ENCODE results near the gene TUT4.

The TUT4 gene

GRCh38 chr1:52576074-52576473, 23.2 kb upstream of the TUT4 start:
- no peak for DNase-seq (ENCODE audit: low read depth in 3 of 3, low spot score in 1 of 3)

DNA sequence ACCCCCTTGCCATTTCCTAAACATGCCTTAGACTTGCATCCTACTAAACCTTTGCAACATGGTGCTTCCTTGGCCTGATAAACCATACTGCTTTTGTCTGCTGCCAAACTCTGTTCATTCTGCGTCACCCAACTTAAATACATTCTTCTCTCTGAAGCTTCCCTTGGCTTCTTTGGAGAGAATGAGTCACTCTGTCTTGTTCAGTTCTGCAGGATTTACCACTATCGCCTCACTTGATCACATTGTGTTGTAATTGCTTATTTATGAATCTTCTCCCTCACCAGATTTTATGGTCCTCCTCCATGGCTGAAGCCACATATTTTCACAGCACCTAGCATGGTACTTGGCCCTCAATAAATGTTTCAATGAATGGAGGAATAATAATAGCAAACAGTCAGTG, 21.7 kb upstream of the TUT4 start:
- no peak for DNase-seq (ENCODE audit: low read depth in 3 of 3, low spot score in 1 of 3)

GRCh38 chr1:52572387-52572786, 19.5 kb upstream of the TUT4 start:
- no peak for DNase-seq (ENCODE audit: low read depth in 3 of 3, low spot score in 1 of 3)

- no peak for DNase-seq (ENCODE audit: low read depth in 3 of 3, low spot score in 1 of 3)
Observed at GRCh38 chr1:52571783-52572182, 18.9 kb upstream of the TUT4 start.

DNA sequence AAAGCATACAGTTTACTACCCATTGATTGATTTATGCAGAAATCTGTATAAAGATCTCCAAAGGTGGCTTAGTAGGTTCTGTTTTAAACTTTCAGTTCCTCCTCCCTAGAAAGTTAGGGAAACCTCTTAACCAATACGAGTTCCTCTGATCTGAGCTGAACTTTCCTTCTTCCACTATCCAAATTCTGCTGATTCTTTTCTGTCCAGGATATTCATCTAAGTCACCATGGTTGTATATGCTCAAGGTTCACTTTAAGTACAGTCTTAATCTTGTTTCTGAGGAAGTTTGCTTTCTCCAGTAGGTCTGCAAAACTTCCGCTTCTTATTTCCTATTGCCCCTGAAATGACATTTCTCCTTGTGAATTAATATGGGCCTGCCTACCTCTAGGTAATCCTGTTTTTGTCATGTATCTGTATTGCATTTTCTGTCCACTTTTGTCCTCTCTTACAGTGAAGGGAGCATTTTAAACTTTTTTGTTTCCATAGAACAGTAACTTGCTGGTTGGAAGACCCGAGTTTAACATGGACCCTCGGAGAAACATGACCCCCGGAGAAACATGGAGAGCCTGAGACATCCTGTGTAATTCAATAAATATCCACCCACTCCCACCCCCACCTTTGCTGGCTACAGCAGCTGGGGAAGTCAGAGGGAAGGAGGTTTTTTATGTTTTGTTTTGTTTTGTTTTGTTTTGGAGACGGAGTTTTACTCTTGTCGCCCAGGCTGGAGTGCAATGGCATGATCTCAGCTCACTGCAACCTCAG, 16.7 kb upstream of the TUT4 start:
- no peak for DNase-seq (ENCODE audit: low read depth in 3 of 3, low spot score in 1 of 3)

DNA sequence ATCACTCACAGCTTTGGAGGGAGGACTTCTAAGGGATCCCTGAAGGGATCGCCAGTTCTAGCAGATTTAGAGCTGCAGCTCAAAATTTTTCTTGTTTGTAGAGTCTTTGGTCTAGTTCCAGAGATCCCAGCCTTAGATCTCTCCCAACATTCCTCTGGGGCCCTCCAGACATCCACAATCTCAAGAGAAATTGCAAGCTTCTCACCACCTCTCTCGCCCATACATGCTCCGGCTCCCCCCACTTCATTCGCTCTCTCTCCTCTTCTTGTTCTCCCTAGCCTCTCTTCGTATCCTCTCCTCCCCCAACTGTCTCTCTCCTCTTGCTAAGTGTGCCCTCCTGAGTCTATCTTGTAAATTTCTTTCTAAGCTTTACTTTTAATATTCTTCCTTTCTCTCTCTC, 15.1 kb upstream of the TUT4 start:
- no peak for DNase-seq (ENCODE audit: low read depth in 3 of 3, low spot score in 1 of 3)

DNA sequence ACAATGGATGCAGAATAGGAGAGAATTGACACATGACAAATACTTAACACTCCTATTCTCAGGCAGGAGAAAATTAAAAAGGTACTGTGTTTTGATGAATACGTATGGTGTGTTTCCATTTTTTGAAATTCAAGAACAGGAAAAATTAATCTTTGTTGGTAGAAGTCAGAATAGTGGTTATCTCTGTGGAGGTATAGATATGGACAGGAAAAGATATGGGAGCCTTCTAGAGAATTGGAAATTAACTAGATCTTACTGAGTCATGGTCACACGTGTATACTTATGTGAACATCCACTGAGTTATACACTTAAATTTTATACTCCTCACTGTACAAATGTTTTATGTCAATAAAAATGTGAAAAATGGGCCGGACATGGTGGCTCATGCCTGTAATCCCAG, 9.9 kb upstream of the TUT4 start:
- DNase-seq (ENCODE audit: low read depth in 3 of 3, low spot score in 1 of 3), result no peak

GRCh38 chr1:52559875-52560274, 7.0 kb upstream of the TUT4 start:
- DNase-seq (ENCODE audit: low read depth in 3 of 3, low spot score in 1 of 3), result no peak

DNA sequence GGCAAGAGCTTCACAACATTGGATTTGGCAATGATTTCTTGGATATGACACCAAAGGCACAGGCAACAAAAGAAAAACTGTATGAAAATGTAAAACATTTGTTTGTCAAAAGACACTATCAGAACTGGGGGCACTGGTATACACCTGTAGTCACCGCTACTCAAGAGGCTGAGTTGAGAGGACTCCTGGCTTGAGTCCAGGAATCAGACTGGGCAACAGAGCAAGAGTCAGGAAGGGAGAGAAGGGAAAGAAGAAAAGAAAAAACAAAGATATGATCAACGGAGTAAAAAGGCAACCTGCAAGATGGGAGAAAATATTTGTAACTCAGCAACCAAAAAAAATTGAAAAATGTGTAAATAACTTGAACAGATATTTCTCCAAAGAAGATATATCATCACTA, 6.0 kb upstream of the TUT4 start:
- no peak for DNase-seq (ENCODE audit: low read depth in 3 of 3, low spot score in 1 of 3)

DNA sequence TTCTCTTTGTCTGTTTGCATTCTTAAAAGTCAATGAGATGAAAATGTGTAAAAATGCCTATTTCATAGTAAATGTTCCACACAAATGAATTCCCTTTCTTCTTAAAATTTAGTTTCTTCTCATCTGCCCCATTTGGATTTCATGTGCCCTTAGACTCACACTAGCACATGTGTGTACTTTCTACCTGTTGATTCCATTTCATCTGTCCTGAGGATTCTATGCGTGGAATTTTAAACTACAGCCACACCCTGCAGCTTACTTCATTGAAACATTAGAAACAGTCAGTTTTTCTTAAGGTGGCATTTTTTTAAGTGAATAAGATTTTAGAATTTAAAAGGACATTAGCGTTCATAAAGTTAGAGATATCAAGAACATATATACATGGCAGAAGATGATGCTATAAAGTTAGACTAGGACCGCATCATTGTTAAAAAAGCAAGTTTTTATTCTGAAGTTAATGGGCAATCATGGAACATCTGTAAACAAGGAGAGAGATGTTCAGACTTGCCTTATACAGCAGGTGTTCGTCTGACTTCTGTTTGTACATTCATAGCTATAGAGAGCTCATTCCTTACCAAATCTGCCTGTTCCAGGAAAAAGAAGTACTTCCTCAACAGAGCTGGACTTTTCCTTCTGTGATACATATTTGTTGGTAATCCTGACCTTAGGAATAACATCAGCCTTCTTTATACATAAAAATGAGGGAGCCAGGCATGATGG, 3.9 kb upstream of the TUT4 start:
- DNase-seq (ENCODE audit: low read depth in 3 of 3, low spot score in 1 of 3), result no peak

DNA sequence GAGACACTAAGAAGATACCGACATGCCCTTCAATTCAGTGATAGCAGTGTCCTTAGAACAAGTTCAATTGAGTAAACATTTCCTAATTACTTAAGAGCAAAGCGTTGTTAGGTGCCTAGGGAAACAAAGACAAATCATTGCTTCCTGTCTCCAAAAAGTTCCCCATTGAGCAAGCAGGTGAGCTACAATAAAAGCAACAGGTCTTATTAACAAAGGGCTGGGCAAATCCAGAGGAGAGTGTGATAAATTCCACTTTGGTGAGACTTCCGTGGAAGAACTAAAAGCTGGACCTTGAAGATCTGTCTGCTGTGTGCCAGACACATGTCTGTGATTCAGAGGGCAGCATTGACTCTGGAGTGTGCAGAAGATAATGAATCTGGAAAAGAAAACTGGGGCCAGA, 1.9 kb upstream of the TUT4 start:
- no peak for DNase-seq (ENCODE audit: low read depth in 3 of 3, low spot score in 1 of 3)

DNA sequence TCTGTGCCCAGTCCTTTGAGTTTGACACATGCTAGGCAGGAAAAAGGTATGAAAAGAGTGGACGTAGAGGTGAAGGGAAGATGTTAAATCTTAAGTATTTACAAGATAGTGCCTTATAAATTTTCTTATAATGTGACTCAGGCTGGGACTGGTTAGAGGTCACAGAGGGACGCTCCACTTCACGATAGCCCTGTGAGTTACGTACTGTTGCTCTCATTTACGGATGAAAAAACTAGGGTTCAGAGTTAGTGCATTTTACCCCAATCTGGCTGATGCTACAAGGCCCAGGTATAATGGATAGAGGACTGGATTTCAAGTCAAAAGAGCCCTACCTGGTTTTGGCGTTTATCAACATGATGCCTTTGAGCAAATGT, 1.4 kb upstream of the TUT4 start:
- DNase-seq (ENCODE audit: low read depth in 3 of 3, low spot score in 1 of 3), result no peak

- DNase-seq (ENCODE audit: low read depth in 3 of 3, low spot score in 1 of 3), result peak; percentile 75 to 77 (median 76)
Observed at GRCh38 chr1:52553362-52554266, 722 bp upstream of the TUT4 start.

DNA sequence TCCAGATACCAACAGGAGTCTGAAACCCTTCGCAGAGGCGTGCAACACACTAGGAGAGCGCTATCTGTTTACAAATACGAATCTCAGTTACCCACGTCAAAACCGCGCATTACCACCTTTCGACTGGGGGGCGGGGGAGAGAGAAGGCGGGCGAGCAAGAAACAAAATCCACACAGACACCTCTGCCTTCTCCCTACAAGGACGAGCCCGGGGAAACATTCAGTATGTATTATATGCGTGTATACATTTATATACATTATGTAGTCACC, 722 bp downstream of the TUT4 start:
- peak; percentile 15 to 43 (median 31) for DNase-seq (ENCODE audit: low read depth in 3 of 3, low spot score in 1 of 3)

DNA sequence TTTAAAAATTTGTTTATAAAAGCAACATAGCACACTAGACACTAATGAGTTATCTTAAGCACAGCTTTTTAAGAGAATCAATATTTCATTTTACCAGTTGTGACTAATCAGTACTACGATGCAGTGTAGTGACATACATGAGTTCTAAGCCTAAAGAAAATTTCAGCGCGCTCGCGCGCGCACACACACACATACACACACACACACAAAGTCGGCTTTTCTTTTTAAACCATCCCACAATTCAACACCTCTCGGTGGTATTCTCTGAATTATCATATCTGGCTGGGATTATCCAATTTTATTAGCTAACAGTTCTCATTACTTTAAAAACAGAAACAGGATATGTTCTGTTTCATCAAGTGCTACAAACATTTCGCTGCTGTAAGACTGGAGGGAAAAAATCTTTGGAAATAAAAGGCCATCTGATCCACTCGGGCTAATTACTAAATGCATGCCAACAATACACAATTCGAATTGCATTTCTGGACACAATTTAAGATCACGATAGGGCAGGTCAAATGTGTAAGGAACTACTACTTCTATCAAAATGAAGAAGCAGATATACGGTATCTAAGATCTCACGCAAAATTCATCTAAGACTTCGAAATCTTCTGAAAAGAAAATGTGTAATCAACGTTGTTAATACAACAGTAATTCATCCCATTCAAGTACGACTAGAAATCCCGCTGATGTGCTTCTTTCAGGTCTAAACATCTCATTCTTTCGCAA, 1.2 kb downstream of the TUT4 start:
- peak in 2 of 3 donors; percentile 5 to 14 for DNase-seq (ENCODE audit: low read depth in 3 of 3, low spot score in 1 of 3)

DNA sequence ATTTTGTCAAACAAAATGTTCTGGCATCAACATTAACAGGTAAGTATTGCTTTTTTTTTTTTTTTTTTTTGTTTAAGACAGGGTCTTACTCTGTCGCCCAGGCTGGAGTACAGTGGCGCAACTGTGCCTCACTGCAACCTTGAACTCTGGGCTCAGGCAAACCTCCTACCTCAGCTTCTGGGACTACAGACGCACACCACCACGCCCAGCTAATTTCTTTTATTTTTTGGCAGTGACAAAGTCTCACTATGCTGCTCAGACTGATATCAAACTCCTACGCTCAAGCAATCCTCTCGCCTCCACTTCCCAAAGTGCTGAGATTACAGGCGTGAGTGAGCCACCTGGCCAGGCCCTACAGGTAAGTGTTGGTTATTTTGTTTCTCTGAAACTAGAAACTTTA, 2.4 kb downstream of the TUT4 start:
- DNase-seq (ENCODE audit: low read depth in 3 of 3, low spot score in 1 of 3), result no peak

GRCh38 chr1:52549267-52549666, 3.6 kb downstream of the TUT4 start:
- DNase-seq (ENCODE audit: low read depth in 3 of 3, low spot score in 1 of 3), result no peak

DNA sequence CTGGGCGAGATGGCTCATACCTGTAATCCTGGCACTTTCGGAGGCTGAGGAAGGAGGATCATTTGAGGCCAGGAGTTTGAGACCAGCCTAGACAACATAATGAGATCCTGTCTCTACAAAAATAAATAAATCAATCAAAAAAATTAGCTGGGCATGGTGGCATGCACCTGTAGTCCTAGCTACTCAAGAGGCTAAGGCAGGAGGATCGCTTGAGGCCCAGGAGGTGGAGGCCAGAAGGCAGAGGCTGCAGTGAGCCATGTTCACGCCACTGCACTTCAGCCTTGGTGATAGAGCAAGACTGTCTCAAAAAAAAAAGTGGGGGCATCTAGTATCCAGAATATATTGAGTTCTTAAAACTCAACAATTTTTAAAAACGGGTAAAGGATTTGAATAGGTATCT, 6.0 kb downstream of the TUT4 start:
- DNase-seq (ENCODE audit: low read depth in 3 of 3, low spot score in 1 of 3), result no peak

DNA sequence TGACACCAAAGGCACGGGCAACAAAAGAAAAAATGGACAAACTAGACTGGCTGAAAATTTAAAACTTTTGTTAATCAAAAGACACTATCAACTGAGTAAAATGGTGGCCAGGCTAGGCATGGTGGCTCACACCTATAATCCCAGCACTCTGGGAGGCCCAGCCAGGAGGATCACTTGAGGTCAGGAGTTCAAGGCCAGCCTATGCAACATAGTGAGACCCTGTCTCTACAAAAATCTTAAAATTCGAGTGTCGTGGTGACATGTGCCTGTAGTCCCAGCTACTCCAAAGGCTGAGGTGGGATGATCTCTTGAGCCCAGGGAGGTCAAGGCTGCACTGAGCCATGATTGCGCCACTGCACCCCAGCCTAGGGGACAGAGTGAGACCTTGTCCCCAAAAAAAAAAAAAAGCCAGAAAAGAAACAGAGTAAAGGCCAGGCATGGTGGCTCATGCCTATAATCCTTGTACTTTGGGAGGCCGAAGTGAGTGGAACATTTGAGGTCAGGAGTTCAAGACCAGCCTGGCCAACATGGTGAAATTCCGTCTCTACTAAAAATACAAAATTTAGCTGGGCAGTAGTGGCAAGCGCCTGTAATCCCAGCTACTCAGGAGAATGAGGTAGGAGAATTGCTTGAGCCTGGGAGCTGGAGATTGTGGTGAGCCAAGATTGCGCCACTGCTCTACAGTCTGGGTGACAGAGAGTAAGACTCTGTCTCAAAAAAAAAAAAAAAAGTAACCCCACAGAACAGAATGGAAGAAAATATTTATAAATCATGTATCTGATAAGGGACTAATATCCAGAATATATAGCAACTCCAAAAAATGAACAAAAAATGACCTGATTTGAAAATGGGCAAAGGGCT, 8.0 kb downstream of the TUT4 start:
- DNase-seq (ENCODE audit: low read depth in 3 of 3, low spot score in 1 of 3), result no peak

GRCh38 chr1:52542085-52542688, 10.7 kb downstream of the TUT4 start:
- DNase-seq (ENCODE audit: low read depth in 3 of 3, low spot score in 1 of 3), result no peak
